Measurements from ENCODE around the gene ACACA.

The ACACA gene

DNA sequence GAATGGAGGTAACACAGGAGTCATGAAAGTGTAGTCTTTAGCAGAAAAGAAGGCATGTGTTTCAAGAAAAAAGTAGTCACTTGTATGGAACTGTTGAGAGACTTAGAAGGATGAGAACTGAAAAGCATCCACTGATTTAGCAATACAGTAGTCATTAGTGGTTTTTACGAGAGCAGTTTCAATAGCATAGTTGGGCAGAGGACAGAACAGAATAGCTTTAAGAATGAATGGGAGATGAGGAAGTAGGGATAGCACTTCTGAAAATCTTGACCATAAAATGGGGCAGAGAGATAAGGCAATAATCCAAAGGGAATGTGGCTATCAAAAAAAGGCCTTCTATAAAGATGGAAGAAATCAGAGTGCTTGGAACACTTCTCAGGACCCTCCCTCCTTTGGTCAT lies 95.7 kb downstream of the ACACA start:
- no peak for TF ChIP-seq GLIS3 (CRISPR knock-in tag; IDR thresholded peaks at IDR 0.05)
- TF ChIP-seq PPARA (CRISPR knock-in tag; IDR thresholded peaks at IDR 0.05; ENCODE audit: borderline replicate concordance), result no peak
- TF ChIP-seq OSR1 (CRISPR knock-in tag; IDR thresholded peaks at IDR 0.05), result no peak
- no peak for TF ChIP-seq RARB (CRISPR knock-in tag; IDR thresholded peaks at IDR 0.05)
- TF ChIP-seq, protein P1, sequence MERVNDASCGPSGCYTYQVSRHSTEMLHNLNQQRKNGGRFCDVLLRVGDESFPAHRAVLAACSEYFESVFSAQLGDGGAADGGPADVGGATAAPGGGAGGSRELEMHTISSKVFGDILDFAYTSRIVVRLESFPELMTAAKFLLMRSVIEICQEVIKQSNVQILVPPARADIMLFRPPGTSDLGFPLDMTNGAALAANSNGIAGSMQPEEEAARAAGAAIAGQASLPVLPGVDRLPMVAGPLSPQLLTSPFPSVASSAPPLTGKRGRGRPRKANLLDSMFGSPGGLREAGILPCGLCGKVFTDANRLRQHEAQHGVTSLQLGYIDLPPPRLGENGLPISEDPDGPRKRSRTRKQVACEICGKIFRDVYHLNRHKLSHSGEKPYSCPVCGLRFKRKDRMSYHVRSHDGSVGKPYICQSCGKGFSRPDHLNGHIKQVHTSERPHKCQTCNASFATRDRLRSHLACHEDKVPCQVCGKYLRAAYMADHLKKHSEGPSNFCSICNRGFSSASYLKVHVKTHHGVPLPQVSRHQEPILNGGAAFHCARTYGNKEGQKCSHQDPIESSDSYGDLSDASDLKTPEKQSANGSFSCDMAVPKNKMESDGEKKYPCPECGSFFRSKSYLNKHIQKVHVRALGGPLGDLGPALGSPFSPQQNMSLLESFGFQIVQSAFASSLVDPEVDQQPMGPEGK (CRISPR knock-in tag; IDR thresholded peaks at IDR 0.05; ENCODE audit: borderline replicate concordance), result no peak
- TF ChIP-seq, protein P2, sequence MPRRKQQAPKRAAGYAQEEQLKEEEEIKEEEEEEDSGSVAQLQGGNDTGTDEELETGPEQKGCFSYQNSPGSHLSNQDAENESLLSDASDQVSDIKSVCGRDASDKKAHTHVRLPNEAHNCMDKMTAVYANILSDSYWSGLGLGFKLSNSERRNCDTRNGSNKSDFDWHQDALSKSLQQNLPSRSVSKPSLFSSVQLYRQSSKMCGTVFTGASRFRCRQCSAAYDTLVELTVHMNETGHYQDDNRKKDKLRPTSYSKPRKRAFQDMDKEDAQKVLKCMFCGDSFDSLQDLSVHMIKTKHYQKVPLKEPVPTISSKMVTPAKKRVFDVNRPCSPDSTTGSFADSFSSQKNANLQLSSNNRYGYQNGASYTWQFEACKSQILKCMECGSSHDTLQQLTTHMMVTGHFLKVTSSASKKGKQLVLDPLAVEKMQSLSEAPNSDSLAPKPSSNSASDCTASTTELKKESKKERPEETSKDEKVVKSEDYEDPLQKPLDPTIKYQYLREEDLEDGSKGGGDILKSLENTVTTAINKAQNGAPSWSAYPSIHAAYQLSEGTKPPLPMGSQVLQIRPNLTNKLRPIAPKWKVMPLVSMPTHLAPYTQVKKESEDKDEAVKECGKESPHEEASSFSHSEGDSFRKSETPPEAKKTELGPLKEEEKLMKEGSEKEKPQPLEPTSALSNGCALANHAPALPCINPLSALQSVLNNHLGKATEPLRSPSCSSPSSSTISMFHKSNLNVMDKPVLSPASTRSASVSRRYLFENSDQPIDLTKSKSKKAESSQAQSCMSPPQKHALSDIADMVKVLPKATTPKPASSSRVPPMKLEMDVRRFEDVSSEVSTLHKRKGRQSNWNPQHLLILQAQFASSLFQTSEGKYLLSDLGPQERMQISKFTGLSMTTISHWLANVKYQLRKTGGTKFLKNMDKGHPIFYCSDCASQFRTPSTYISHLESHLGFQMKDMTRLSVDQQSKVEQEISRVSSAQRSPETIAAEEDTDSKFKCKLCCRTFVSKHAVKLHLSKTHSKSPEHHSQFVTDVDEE (CRISPR knock-in tag; IDR thresholded peaks at IDR 0.05), result no peak
- TF ChIP-seq, protein P3, sequence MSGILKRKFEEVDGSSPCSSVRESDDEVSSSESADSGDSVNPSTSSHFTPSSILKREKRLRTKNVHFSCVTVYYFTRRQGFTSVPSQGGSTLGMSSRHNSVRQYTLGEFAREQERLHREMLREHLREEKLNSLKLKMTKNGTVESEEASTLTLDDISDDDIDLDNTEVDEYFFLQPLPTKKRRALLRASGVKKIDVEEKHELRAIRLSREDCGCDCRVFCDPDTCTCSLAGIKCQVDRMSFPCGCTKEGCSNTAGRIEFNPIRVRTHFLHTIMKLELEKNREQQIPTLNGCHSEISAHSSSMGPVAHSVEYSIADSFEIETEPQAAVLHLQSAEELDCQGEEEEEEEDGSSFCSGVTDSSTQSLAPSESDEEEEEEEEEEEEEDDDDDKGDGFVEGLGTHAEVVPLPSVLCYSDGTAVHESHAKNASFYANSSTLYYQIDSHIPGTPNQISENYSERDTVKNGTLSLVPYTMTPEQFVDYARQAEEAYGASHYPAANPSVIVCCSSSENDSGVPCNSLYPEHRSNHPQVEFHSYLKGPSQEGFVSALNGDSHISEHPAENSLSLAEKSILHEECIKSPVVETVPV (CRISPR knock-in tag; IDR thresholded peaks at IDR 0.05), result no peak
- TF ChIP-seq, protein P4, sequence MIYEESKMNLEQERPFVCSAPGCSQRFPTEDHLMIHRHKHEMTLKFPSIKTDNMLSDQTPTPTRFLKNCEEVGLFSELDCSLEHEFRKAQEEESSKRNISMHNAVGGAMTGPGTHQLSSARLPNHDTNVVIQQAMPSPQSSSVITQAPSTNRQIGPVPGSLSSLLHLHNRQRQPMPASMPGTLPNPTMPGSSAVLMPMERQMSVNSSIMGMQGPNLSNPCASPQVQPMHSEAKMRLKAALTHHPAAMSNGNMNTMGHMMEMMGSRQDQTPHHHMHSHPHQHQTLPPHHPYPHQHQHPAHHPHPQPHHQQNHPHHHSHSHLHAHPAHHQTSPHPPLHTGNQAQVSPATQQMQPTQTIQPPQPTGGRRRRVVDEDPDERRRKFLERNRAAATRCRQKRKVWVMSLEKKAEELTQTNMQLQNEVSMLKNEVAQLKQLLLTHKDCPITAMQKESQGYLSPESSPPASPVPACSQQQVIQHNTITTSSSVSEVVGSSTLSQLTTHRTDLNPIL (CRISPR knock-in tag; IDR thresholded peaks at IDR 0.05; ENCODE audit: low read depth), result no peak
- no peak for TF ChIP-seq ZFP3 (CRISPR knock-in tag; IDR thresholded peaks at IDR 0.05)
- no peak for TF ChIP-seq ESRRG (CRISPR knock-in tag; IDR thresholded peaks at IDR 0.05)
- no peak for TF ChIP-seq SNAI2 (CRISPR knock-in tag; IDR thresholded peaks at IDR 0.05)
- no peak for TF ChIP-seq ZNF8 (CRISPR knock-in tag; IDR thresholded peaks at IDR 0.05)
- TF ChIP-seq ZNF70 (CRISPR knock-in tag; IDR thresholded peaks at IDR 0.05), result no peak
- TF ChIP-seq, protein P5, sequence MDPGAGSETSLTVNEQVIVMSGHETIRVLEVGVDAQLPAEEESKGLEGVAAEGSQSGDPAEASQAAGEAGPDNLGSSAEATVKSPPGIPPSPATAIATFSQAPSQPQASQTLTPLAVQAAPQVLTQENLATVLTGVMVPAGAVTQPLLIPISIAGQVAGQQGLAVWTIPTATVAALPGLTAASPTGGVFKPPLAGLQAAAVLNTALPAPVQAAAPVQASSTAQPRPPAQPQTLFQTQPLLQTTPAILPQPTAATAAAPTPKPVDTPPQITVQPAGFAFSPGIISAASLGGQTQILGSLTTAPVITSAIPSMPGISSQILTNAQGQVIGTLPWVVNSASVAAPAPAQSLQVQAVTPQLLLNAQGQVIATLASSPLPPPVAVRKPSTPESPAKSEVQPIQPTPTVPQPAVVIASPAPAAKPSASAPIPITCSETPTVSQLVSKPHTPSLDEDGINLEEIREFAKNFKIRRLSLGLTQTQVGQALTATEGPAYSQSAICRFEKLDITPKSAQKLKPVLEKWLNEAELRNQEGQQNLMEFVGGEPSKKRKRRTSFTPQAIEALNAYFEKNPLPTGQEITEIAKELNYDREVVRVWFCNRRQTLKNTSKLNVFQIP (CRISPR knock-in tag; IDR thresholded peaks at IDR 0.05; ENCODE audit: borderline replicate concordance, low read depth), result no peak
- no peak for TF ChIP-seq CSDC2 (CRISPR knock-in tag; IDR thresholded peaks at IDR 0.05)
- TF ChIP-seq ARNTL (CRISPR knock-in tag; IDR thresholded peaks at IDR 0.05; ENCODE audit: borderline replicate concordance, low read depth), result no peak
- no peak for TF ChIP-seq BACH2 (CRISPR knock-in tag; IDR thresholded peaks at IDR 0.05; ENCODE audit: borderline replicate concordance)
- no peak for TF ChIP-seq TOX (CRISPR knock-in tag; IDR thresholded peaks at IDR 0.05; ENCODE audit: borderline replicate concordance)
- TF ChIP-seq ZFP30 (CRISPR knock-in tag; IDR thresholded peaks at IDR 0.05), result no peak
- ATAC-seq, result no peak

DNA sequence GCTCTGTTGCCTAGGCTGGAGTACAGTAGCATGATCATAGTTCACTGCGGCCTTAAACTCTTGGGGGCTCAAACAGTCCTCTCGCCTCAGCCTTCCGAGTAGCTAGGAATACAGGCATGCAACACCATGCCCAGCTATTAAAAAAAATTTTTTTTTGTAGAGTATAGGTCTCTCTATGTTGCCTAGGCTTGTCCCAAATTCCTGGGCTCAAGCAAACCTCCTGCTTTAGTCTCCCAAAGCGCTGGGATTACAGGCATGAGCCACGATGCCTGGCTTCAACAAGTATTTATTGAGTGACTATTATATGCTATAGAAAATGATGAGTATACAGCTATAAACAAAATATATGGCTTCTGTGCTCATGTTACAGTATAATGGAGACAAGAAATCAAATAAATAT lies 97.6 kb downstream of the ACACA start:
- TF ChIP-seq ZNF8 (CRISPR knock-in tag; IDR thresholded peaks at IDR 0.05), result no peak
- ATAC-seq, result no peak

DNA sequence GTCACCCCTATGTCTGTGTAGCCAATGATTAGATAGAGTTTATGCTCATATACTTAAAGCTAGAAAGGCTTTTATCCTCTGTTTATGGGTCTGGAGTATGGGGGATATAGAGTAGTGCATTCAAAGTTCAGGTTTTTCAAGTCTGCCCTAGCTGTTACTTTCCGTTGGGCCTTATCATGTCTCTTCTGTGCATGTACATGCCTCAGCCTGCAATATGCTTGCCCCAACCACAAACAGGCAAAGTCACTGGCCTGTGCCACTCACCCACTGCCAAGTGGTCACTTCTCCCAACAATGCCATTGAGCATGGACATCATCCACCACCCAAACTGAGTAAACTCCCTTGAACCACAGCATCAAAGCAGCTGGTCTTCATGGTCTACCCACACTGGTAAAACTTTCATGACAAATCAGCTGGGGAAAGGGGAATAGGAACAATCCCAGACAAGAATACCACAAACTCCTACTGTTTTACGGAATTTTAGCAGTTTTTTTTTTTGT lies 101.2 kb downstream of the ACACA start:
- no peak for TF ChIP-seq BACH2 (CRISPR knock-in tag; IDR thresholded peaks at IDR 0.05; ENCODE audit: borderline replicate concordance)
- no peak for TF ChIP-seq TOX (CRISPR knock-in tag; IDR thresholded peaks at IDR 0.05; ENCODE audit: borderline replicate concordance)
- no peak for TF ChIP-seq ZNF8 (CRISPR knock-in tag; IDR thresholded peaks at IDR 0.05)
- TF ChIP-seq, protein P4 (CRISPR knock-in tag; IDR thresholded peaks at IDR 0.05; ENCODE audit: low read depth), result no peak
- no peak for TF ChIP-seq ZNF70 (CRISPR knock-in tag; IDR thresholded peaks at IDR 0.05)
- TF ChIP-seq TCF4 (CRISPR knock-in tag; IDR thresholded peaks at IDR 0.05; ENCODE audit: borderline replicate concordance), result no peak
- no peak for TF ChIP-seq SNAI2 (CRISPR knock-in tag; IDR thresholded peaks at IDR 0.05)
- TF ChIP-seq, protein P1 (CRISPR knock-in tag; IDR thresholded peaks at IDR 0.05; ENCODE audit: borderline replicate concordance), result no peak
- no peak for TF ChIP-seq ZNF565 (CRISPR knock-in tag; conservative IDR thresholded peaks at IDR 0.05; ENCODE audit: low read depth)
- TF ChIP-seq GLIS3 (CRISPR knock-in tag; IDR thresholded peaks at IDR 0.05), result no peak
- no peak for TF ChIP-seq ARNTL (CRISPR knock-in tag; IDR thresholded peaks at IDR 0.05; ENCODE audit: borderline replicate concordance, low read depth)
- TF ChIP-seq CSDC2 (CRISPR knock-in tag; IDR thresholded peaks at IDR 0.05), result no peak
- TF ChIP-seq, protein P5 (CRISPR knock-in tag; IDR thresholded peaks at IDR 0.05; ENCODE audit: borderline replicate concordance, low read depth), result no peak
- TF ChIP-seq RARB (CRISPR knock-in tag; IDR thresholded peaks at IDR 0.05), result no peak
- no peak for TF ChIP-seq ISL1 (CRISPR knock-in tag; IDR thresholded peaks at IDR 0.05)
- no peak for TF ChIP-seq ESRRG (CRISPR knock-in tag; IDR thresholded peaks at IDR 0.05)
- no peak for ATAC-seq
